ENCODE results near the gene LTC4S. TPM values are rescaled to one million over a fixed set of nuclear protein-coding genes. Genes with fewer than 3 reads are reported as not detected.
A peak's percentile ranks its signal among the peaks of the same experiment; 100 is the strongest.

LTC4S gene
- total and polyA plus RNA-seq, 9 of the 15 experiments (the other 6 are each of a cell fraction or from before 2014, with no cell fraction given), result 0.17 to 0.77 (median 0.75) TPM; not detected in 6

DNA sequence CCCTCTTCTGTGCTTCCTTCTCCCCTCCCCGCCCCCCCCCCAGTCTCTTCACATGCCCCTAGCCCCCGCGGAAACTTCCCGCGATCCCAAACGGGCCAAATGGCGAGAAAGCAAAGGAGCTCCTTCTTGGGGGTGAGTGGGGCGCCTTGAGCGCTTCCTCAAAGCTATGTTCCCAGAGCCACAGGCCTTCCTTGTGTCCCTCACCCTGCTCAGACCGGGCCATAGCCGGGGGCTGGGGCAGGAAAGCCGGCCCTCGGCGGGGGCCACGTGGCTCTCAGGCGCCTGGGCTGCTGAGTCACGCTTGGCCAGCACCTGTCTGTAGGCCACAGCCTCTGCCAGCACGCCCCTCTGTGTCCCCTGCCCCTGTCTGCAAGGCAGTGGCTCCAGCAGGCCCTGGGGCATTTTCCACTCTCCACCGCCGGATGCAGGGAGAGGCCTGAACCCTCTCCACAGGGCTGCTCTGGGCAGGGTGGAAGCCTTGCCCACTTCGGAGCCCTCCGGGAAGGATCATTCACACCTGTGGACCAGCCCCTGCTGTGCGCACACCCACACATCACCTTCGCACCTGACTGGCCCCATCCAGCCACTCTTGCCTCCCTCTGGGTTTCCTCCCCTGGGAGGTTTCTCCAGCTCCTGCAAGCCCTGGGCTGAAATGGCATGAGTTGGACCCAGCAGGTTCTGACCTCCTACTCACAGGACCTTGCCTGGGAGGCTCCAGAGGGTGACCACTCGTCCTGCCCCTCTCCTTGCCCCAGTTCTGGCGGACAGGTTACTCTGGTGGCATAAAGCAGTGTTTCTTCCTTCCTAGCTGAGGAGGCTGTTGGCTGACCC is 25.7 kb downstream of the LTC4S start (continued):
- TF ChIP-seq, protein P1, sequence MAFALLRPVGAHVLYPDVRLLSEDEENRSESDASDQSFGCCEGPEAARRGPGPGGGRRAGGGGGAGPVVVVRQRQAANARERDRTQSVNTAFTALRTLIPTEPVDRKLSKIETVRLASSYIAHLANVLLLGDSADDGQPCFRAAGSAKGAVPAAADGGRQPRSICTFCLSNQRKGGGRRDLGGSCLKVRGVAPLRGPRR (CRISPR knock-in tag; IDR thresholded peaks at IDR 0.05), result peak; percentile 94
- TF ChIP-seq, protein P2, sequence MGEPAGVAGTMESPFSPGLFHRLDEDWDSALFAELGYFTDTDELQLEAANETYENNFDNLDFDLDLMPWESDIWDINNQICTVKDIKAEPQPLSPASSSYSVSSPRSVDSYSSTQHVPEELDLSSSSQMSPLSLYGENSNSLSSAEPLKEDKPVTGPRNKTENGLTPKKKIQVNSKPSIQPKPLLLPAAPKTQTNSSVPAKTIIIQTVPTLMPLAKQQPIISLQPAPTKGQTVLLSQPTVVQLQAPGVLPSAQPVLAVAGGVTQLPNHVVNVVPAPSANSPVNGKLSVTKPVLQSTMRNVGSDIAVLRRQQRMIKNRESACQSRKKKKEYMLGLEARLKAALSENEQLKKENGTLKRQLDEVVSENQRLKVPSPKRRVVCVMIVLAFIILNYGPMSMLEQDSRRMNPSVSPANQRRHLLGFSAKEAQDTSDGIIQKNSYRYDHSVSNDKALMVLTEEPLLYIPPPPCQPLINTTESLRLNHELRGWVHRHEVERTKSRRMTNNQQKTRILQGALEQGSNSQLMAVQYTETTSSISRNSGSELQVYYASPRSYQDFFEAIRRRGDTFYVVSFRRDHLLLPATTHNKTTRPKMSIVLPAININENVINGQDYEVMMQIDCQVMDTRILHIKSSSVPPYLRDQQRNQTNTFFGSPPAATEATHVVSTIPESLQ (CRISPR knock-in tag; IDR thresholded peaks at IDR 0.05), result no peak; the same call in 1 of the 2 replicates
- TF ChIP-seq POU5F1 (IDR thresholded peaks at IDR 0.05; ENCODE audit: borderline replicate concordance, low read depth, low read length, partially characterized antibody) (no peak), BRF1 (IDR thresholded peaks at IDR 0.05; ENCODE audit: borderline replicate concordance, extremely low read depth, insufficient read length) (no peak), ZNF239 (CRISPR knock-in tag; IDR thresholded peaks at IDR 0.05) (peak; percentile 80), ARID2 (IDR thresholded peaks at IDR 0.05) (no peak), ZNF212 (CRISPR knock-in tag; IDR thresholded peaks at IDR 0.05) (0 out of 2 replicates have a peak, but pooled peaks have one; percentile 25)
- TF ChIP-seq, protein P3, sequence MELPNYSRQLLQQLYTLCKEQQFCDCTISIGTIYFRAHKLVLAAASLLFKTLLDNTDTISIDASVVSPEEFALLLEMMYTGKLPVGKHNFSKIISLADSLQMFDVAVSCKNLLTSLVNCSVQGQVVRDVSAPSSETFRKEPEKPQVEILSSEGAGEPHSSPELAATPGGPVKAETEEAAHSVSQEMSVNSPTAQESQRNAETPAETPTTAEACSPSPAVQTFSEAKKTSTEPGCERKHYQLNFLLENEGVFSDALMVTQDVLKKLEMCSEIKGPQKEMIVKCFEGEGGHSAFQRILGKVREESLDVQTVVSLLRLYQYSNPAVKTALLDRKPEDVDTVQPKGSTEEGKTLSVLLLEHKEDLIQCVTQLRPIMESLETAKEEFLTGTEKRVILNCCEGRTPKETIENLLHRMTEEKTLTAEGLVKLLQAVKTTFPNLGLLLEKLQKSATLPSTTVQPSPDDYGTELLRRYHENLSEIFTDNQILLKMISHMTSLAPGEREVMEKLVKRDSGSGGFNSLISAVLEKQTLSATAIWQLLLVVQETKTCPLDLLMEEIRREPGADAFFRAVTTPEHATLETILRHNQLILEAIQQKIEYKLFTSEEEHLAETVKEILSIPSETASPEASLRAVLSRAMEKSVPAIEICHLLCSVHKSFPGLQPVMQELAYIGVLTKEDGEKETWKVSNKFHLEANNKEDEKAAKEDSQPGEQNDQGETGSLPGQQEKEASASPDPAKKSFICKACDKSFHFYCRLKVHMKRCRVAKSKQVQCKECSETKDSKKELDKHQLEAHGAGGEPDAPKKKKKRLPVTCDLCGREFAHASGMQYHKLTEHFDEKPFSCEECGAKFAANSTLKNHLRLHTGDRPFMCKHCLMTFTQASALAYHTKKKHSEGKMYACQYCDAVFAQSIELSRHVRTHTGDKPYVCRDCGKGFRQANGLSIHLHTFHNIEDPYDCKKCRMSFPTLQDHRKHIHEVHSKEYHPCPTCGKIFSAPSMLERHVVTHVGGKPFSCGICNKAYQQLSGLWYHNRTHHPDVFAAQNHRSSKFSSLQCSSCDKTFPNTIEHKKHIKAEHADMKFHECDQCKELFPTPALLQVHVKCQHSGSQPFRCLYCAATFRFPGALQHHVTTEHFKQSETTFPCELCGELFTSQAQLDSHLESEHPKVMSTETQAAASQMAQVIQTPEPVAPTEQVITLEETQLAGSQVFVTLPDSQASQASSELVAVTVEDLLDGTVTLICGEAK (IDR thresholded peaks at IDR 0.05), result no peak
- TF ChIP-seq, protein P3 (CRISPR knock-in tag; IDR thresholded peaks at IDR 0.05), result no peak
- TF ChIP-seq, protein P4, sequence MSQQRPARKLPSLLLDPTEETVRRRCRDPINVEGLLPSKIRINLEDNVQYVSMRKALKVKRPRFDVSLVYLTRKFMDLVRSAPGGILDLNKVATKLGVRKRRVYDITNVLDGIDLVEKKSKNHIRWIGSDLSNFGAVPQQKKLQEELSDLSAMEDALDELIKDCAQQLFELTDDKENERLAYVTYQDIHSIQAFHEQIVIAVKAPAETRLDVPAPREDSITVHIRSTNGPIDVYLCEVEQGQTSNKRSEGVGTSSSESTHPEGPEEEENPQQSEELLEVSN (IDR thresholded peaks at IDR 0.05; ENCODE audit: borderline replicate concordance in 1 of 2, extremely low read depth in 1 of 2, insufficient read depth in 1 of 2, insufficient read length in 1 of 2, low read depth in 1 of 2, low read length in 1 of 2, poor library complexity in 1 of 2, severe bottlenecking in 1 of 2), result peak; percentile 91 to 93

Data from K562 (cell line).